Glomerular visceral epithelial cell (primary cell): ENCODE results near the gene TMEM131L.
"Not testable (repeated sequence)": the region's sequence is repeated elsewhere in the genome, so short reads cannot be mapped to it uniquely, and the experiment has no call there.

Source experiments
- DNase-seq: peaks from one replicate; pipeline ENCODE4 v3.0.0-alpha.2; 2016; ENCODE audit errors: extremely low spot score

The TMEM131L gene

GRCh38 chr4:153507310-153508073, 41.3 kb downstream of the TMEM131L start:
- no peak for DNase-seq

- DNase-seq: not testable (repeated sequence)
Observed at GRCh38 chr4:153509212-153509611, 43.1 kb downstream of the TMEM131L start.

GRCh38 chr4:153509724-153510123, 43.6 kb downstream of the TMEM131L start:
- DNase-seq: no peak

GRCh38 chr4:153510252-153511001, 44.3 kb downstream of the TMEM131L start:
- no peak for DNase-seq

- no peak for DNase-seq
Observed at GRCh38 chr4:153511104-153511503, 44.9 kb downstream of the TMEM131L start.

- no peak for DNase-seq
Observed at GRCh38 chr4:153512162-153512852, 46.1 kb downstream of the TMEM131L start.

- no peak for DNase-seq
Observed at GRCh38 chr4:153512952-153513500, 46.9 kb downstream of the TMEM131L start.

- peak; percentile 22 for DNase-seq
Observed at GRCh38 chr4:153513596-153513995, 47.4 kb downstream of the TMEM131L start.

- peak; percentile 19 for DNase-seq
Observed at GRCh38 chr4:153514001-153514526, 47.9 kb downstream of the TMEM131L start.

GRCh38 chr4:153514688-153515426, 48.7 kb downstream of the TMEM131L start:
- no peak for DNase-seq

GRCh38 chr4:153517159-153517558, 51.0 kb downstream of the TMEM131L start:
- no peak for DNase-seq

GRCh38 chr4:153518001-153518400, 51.8 kb downstream of the TMEM131L start:
- DNase-seq: no peak

- DNase-seq: no peak
Observed at GRCh38 chr4:153518637-153519389, 52.7 kb downstream of the TMEM131L start.

GRCh38 chr4:153519687-153520086, 53.5 kb downstream of the TMEM131L start:
- DNase-seq: no peak

GRCh38 chr4:153520227-153520626, 54.1 kb downstream of the TMEM131L start:
- DNase-seq: no peak

GRCh38 chr4:153520801-153521329, 54.7 kb downstream of the TMEM131L start:
- no peak for DNase-seq

- no peak for DNase-seq
Observed at GRCh38 chr4:153521478-153521877, 55.3 kb downstream of the TMEM131L start.

GRCh38 chr4:153521999-153522801, 56.0 kb downstream of the TMEM131L start:
- DNase-seq: no peak

- DNase-seq: no peak
Observed at GRCh38 chr4:153522802-153523094, 56.6 kb downstream of the TMEM131L start.
